CD14-positive monocyte (primary cell): ENCODE measurements around the gene TRAPPC12. TPM values are rescaled to one million over a fixed set of nuclear protein-coding genes. Genes with fewer than 3 reads are reported as not detected.

ENCODE experiments used
- DNase-seq, 3 donors: peaks; one replicate each; pipeline ENCODE4 v3.0.0-alpha.2; 2011 to 2022
- H2AFZ ChIP-seq: 2 replicates; pipeline ENCODE4 v1.6.0; 2012; ENCODE audit warnings: mild to moderate bottlenecking, low read depth, low read length, inconsistent platforms; ENCODE audit not compliant: insufficient read depth, poor library complexity, severe bottlenecking
- H3K27ac ChIP-seq, 2 donors: 1 replicate in 1 of 2; 2 replicates in 1 of 2; pipeline ENCODE4 v1.5.1; 2012 to 2013; ENCODE audit warnings: low read length in 2 of 2, control low read depth in 1 of 2, inconsistent platforms in 1 of 2, low read depth in 1 of 2, mild to moderate bottlenecking in 1 of 2
- H3K27me3 ChIP-seq, 2 donors: one replicate each; pipeline versions ENCODE4 v1.6.0 to v1.6.1; 2011 to 2013; ENCODE audit warnings: low read length in 2 of 2; ENCODE audit not compliant: control insufficient read depth in 2 of 2, insufficient read depth in 2 of 2
- H3K36me3 ChIP-seq, 2 donors: replicated peaks in 1 of 2; 1 replicate in 1 of 2; 2 replicates in 1 of 2; pipeline versions ENCODE4 v1.5.1 to v1.6.1; 2012 to 2013; ENCODE audit warnings: low read length in 2 of 2, control low read depth in 1 of 2, inconsistent platforms in 1 of 2, mild to moderate bottlenecking in 1 of 2; ENCODE audit not compliant: insufficient read depth in 2 of 2, control insufficient read depth in 1 of 2
- H3K4me1 ChIP-seq, 2 donors: 1 replicate in 1 of 2; 2 replicates in 1 of 2; pipeline versions ENCODE4 v1.5.1 to v1.6.1; 2012 to 2013; ENCODE audit warnings: low read length in 2 of 2, control low read depth in 1 of 2, inconsistent platforms in 1 of 2, mild to moderate bottlenecking in 1 of 2, moderate library complexity in 1 of 2; ENCODE audit not compliant: insufficient read depth in 2 of 2, control insufficient read depth in 1 of 2
- H3K4me2 ChIP-seq: replicated peaks from 2 replicates; pipeline ENCODE3; 2012; ENCODE audit warnings: low read length, moderate library complexity, mild to moderate bottlenecking; ENCODE audit not compliant: poor library complexity, severe bottlenecking; ENCODE audit errors: extremely low read depth
- H3K4me3 ChIP-seq, 3 experiments: fragments of 200-600 bp in 1 of 3; sonication (generic) in 1 of 3; replicated peaks in 1 of 3; 1 replicate in 2 of 3; 2 replicates in 1 of 3; pipeline ENCODE4 v1.5.1; 2011 to 2013; ENCODE audit warnings: low read length in 3 of 3, mild to moderate bottlenecking in 3 of 3, control low read depth in 2 of 3, low read depth in 2 of 3, inconsistent platforms in 1 of 3, moderate library complexity in 1 of 3
- H3K79me2 ChIP-seq: 2 replicates; pipeline ENCODE4 v1.6.0; 2012; ENCODE audit warnings: mild to moderate bottlenecking, control low read depth, inconsistent platforms, low read length, moderate library complexity; ENCODE audit not compliant: insufficient read depth
- H3K9ac ChIP-seq: 2 replicates; pipeline ENCODE4 v1.6.0; 2017; ENCODE audit warnings: low read length, mild to moderate bottlenecking; ENCODE audit not compliant: insufficient read depth, poor library complexity, severe bottlenecking
- H3K9me3 ChIP-seq, 2 donors: replicated peaks in 1 of 2; 1 replicate in 1 of 2; 2 replicates in 1 of 2; pipeline versions ENCODE4 v1.5.1 to v1.6.1; 2012 to 2013; ENCODE audit warnings: low read length in 2 of 2, control low read depth in 1 of 2; ENCODE audit not compliant: control insufficient read depth in 1 of 2, insufficient read depth in 1 of 2
- H4K20me1 ChIP-seq: 2 replicates; pipeline ENCODE4 v1.6.0; 2012; ENCODE audit warnings: mild to moderate bottlenecking, low read length, control low read depth, moderate library complexity; ENCODE audit not compliant: insufficient read depth
- H3K27ac Mint-ChIP-seq, 7 donors: one replicate each; pipeline ENCODE4 v1.8.0; 2020; ENCODE audit warnings: mild to moderate bottlenecking in 7 of 7, mixed read lengths in 7 of 7, moderate library complexity in 6 of 7, inconsistent platforms in 2 of 7
- H3K27me3 Mint-ChIP-seq, 3 donors: one replicate each; pipeline ENCODE4 v1.8.0; 2021 to 2022; ENCODE audit warnings: low read depth in 3 of 3, mild to moderate bottlenecking in 3 of 3, mixed read lengths in 3 of 3, moderate library complexity in 3 of 3, inconsistent platforms in 1 of 3
- H3K36me3 Mint-ChIP-seq, 2 donors: one replicate each; pipeline ENCODE4 v1.8.0; 2020; ENCODE audit warnings: mixed read lengths in 2 of 2, inconsistent platforms in 1 of 2, mild to moderate bottlenecking in 1 of 2
- H3K4me1 Mint-ChIP-seq: one replicate; pipeline ENCODE4 v1.8.0; 2020; ENCODE audit warnings: mild to moderate bottlenecking, mixed read lengths
- H3K4me3 Mint-ChIP-seq, 2 donors: one replicate each; pipeline ENCODE4 v1.8.0; 2020; ENCODE audit warnings: mild to moderate bottlenecking in 2 of 2, mixed read lengths in 2 of 2, moderate library complexity in 1 of 2
- H3K9me3 Mint-ChIP-seq, 7 donors: one replicate each; pipeline ENCODE4 v1.8.0; 2020 to 2022; ENCODE audit warnings: mixed read lengths in 7 of 7, mild to moderate bottlenecking in 6 of 7, moderate library complexity in 6 of 7, inconsistent platforms in 2 of 7
- CTCF ChIP-seq: fragments of 200-600 bp; IDR thresholded peaks from one replicate; pipeline ENCODE4 v1.8.0; 2022; ENCODE audit warnings: antibody characterized with exemption, mild to moderate bottlenecking
- WGBS: methylation state at CpG from one replicate; pipeline ENCODE4 v1.1.5; 2013; ENCODE audit warnings: missing lambda C conversion rate; ENCODE audit not compliant: insufficient coverage; 5-methylcytosine and 5-hydroxymethylcytosine counted together
- intact Hi-C, 2 donors: fragments of 100-400 bp; cut with micrococcal nuclease; formaldehyde crosslinking; loops; one replicate each; pipeline versions ENCODE4 v1.15.0 to v1.15.1; 2023
- polyA plus RNA-seq, 3 donors: library from polyadenylated mRNA; depleted of rRNA in 1 of 3; unstranded in 2 of 3; stranded (reverse) in 1 of 3; fragments of 300-500 nt in 2 of 3; fragments of >200 nt in 1 of 3; fragmentation: Illumina TruSeq in 2 of 3; gene quantifications; 1 replicate in 2 of 3; 2 replicates in 1 of 3; pipeline ENCODE4 v1.2.3, GENCODE V29; 2012 to 2021

The TRAPPC12 gene
- polyA plus RNA-seq, 3 donors: 26.6 to 72.1 (median 44.7) TPM

GRCh38 chr2:3377612-3378432, 1.7 kb upstream of the TRAPPC12 start, which contains the start of gene EIPR1:
Gene EIPR1, minus strand, starts transcription at chr2:3377818. Its CDS starts 129 bp downstream, at chr2:3377689.
- Histone ChIP-seq H2AFZ (peak within 1 kb of the TSS; percentile 99), H3K36me3 (peaks cover 3 to 12% of the 10 kb centered on the region in 2 donors), H3K27ac (peak within 1 kb of the TSS; percentile 82 to 91), H3K4me2 (peak within 1 kb of the TSS; percentile 92), H3K4me1 (peaks cover 36 to 41% of the 10 kb centered on the region in 2 donors), H3K4me3 (peak within 1 kb of the TSS; percentile 86 to 96 (median 91)), H4K20me1 (peaks cover 5% of the 10 kb centered on the region), H3K79me2 (peaks cover 57% of the 10 kb centered on the region), H3K9me3 (peaks cover 0 to 8% of the 10 kb centered on the region in 2 donors), H3K9ac (peak within 1 kb of the TSS; percentile 74), H3K27me3 (no peaks in the 10 kb centered on the region)
- TF ChIP-seq CTCF: no peak
- Mint-ChIP-seq H3K27ac (peak within 1 kb of the TSS; percentile 88 to 96 (median 91)), H3K27me3 (no peaks in the 10 kb centered on the region), H3K9me3 (peaks cover 0 to 8% (median 2%) of the 10 kb centered on the region in 7 donors), H3K36me3 (peaks cover 8 to 17% of the 10 kb centered on the region in 2 donors), H3K4me3 (peak within 1 kb of the TSS; percentile 91 to 95), H3K4me1 (peaks cover 38% of the 10 kb centered on the region)
- intact Hi-C loops: loop anchor here (1.0 to 5.0 kb wide), 2 partner anchors 180 to 199 kb away; partner anchors contain the start of genes RPS7 (in 2 of the 2) and RNASEH1 (in 1 of the 2)
- 2% methylated on average over 53 of the region's 57 CpGs for WGBS
- peak; percentile 97 to 98 (median 97) for DNase-seq

- no peaks in the 10 kb centered on the region for H3K27me3 Mint-ChIP-seq
- H3K4me1 Mint-ChIP-seq: peaks cover 38% of the 10 kb centered on the region
- peak overlapping the region; percentile 98 for H2AFZ ChIP-seq
These were observed 201 bp upstream of the TRAPPC12 start for GRCh38 chr2:3379339-3379646.

More at GRCh38 chr2:3379339-3379646, 201 bp upstream of the TRAPPC12 start:
- intact Hi-C loops: loop anchor here (5.0 kb wide), 1 partner anchor 198 kb away; the partner anchor contains the start of gene RPS7 (in 2 of the 2)
- H3K4me3 ChIP-seq: peak overlapping the region; percentile 52 to 85 (median 84)
- peaks cover 3 to 23% of the 10 kb centered on the region in 2 donors for H3K36me3 ChIP-seq
- peaks cover 5% of the 10 kb centered on the region for H4K20me1 ChIP-seq
- H3K4me2 ChIP-seq: peak overlapping the region; percentile 79
- H3K9me3 ChIP-seq: peaks cover 0 to 8% of the 10 kb centered on the region in 2 donors
- Mint-ChIP-seq H3K36me3 (peaks cover 13 to 25% of the 10 kb centered on the region in 2 donors), H3K9me3 (peaks cover 0 to 8% (median 2%) of the 10 kb centered on the region in 7 donors), H3K4me3 (peak overlapping the region; percentile 92 to 96), H3K27ac (peak overlapping the region; percentile 91 to 97 (median 94))
- 7% methylated on average over 6 of the region's 8 CpGs for WGBS
- H3K9ac ChIP-seq: peak overlapping the region; percentile 88
- H3K79me2 ChIP-seq: peaks cover 57% of the 10 kb centered on the region
- H3K27ac ChIP-seq: peak overlapping the region; percentile 74 to 92
- no peak for TF ChIP-seq CTCF
- DNase-seq: no peak
- peaks cover 36 to 41% of the 10 kb centered on the region in 2 donors for H3K4me1 ChIP-seq
- H3K27me3 ChIP-seq: no peaks in the 10 kb centered on the region
